GM18873 (cell line): ENCODE measurements around the gene LRRC56.
"Not testable (repeated sequence)": the region's sequence is repeated elsewhere in the genome, so short reads cannot be mapped to it uniquely, and the experiment has no call there.

Experiments used
- ATAC-seq: cut with Tn5 transposase; IDR thresholded peaks from one replicate; pipeline ENCODE4 v1.9.1; 2021; ENCODE audit warnings: mild to moderate bottlenecking, moderate library complexity, moderate number of reproducible peaks; ENCODE audit not compliant: unreplicated experiment, low FRiP score

LRRC56 gene

DNA sequence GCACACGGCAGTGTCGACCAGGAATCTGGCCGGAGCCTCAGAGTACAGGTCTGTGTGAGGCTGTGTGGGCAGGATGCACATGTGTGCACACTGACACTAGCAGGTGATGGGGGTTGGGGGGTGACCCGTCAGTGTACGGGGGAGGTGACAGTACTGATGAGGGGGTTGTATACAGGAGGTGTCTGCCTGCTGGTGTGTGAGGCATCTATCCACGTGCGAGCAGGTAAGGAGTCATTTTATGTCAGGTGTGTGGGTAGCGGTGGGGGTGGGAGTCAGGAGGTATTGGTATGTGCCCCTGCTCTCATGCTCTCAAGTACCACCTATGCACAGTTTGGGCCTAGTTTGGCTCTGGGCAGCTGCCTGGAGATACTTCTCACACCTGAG lies 34.5 kb downstream of the LRRC56 start:
- ATAC-seq, result no peak

DNA sequence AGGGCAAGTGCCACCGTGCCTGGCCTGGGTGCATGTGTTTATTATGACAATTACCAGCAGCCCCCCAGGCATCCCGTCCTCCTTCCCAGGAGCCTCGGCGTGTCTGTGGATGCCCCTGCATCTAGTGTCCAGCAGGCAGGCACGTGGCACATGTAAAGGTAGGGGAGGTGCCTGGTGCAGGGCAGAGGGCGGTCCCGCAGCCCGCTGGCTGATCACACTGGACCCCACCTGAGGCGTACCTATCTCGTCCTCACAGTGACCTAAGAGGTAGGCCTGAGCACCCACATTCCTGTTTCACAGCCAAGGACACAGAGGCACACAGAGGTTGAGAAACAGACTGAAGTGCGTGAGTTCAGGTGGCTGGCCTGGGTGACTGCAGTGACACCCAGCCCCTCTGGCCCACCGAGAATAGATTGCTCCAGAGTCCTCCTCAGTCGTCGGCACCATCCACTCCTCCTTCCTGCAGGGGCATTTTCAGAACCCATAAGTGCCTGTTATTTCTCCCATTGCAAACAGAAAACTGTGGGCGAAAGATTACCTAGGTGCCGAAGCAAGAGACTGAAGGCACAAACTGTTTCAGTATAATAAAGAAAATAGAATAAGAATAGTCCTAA lies 35.9 kb downstream of the LRRC56 start:
- ATAC-seq, result no peak

DNA sequence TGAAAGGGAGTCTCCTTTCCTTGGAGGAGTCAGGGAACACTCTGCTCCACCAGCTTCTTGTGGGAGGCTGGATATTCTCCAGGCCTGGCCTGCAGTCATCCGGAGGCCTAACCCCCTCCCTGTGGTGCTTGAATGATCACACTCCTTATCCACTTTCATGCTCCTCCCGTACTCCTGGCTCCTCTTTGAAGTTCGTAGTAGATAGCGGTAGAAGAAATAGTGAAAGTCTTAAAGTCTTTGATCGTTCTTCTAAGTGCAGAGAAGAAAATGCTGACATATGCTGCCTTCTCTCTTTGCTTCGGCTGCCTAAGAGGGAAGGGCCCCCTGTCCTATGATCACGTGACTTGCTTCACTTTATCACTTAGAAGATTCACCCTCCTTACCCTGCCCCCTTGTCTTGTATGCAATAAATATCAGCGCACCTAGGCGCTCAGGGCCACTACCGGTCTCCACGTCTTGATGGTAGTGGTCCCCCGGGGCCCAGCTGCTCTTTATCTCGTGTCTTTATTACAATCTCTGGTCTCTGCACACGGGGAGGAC lies 36.8 kb downstream of the LRRC56 start:
- ATAC-seq, result not testable (repeated sequence)

DNA sequence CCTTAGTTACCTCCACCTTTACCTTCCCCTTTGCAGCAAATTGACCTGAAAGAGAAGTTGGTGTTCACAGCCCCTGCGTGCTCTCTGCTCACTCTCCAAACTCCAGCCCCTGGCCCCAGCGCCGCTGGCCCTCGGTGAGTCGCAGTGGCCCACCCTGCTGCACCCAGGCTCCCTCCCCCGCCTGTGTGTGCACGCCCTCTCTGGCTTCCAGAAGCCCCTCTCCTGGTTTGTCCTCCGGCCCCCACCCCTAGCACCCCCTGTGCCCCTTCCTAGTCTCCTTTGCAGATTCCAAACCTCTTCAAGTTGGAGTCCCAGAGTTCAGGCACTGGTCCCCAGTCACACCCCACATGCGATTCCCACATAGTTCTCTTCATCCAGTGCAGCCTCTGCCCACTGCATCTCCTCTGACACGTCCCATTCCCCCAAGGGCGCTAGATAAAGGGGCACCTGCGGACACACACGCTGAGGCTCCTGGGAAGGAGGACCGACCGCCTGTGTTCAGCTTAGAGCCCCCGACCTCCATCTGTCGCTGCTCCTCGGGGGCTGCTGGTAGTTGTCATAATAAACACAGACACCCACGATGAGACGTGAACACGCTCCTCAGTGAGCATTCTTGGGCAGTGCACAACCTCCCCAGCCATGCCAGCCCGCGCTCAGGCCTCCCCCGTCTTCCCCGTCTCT lies 37.4 kb downstream of the LRRC56 start:
- ATAC-seq, result no peak

DNA sequence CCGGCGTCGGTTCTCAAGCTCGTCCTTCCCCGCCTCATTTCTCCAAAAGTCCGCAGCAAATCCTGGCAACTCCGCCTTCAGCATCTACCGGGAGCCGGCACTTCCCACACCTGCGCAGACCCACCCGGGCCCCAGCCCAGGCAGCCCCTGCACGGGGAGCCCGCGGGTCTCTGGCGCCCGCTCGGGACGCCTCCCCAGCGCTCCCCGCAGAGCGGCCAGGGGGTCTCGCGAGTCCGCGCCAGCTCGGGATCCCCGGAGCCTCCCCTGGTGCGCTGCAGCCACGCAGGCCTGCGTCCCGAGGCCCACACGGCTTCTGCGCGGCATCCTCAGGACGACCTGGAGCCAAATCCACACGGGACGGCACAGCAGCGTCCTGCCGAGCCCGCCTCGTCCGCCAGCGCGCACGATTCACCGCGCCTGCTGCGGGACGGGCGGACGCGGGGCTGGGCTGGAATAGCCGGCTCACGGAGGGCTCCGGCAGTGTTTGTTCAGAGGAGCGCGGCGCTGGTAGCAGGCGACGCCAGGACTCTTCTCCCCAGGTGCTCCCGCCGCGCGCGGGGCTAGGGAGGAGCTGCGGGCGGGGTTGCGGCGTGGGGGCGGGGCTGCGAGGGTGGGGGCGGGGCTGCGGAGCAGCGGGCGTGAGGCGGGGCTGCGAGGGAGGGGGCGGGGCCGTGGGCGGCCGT lies 38.1 kb downstream of the LRRC56 start:
- ATAC-seq, result no peak

DNA sequence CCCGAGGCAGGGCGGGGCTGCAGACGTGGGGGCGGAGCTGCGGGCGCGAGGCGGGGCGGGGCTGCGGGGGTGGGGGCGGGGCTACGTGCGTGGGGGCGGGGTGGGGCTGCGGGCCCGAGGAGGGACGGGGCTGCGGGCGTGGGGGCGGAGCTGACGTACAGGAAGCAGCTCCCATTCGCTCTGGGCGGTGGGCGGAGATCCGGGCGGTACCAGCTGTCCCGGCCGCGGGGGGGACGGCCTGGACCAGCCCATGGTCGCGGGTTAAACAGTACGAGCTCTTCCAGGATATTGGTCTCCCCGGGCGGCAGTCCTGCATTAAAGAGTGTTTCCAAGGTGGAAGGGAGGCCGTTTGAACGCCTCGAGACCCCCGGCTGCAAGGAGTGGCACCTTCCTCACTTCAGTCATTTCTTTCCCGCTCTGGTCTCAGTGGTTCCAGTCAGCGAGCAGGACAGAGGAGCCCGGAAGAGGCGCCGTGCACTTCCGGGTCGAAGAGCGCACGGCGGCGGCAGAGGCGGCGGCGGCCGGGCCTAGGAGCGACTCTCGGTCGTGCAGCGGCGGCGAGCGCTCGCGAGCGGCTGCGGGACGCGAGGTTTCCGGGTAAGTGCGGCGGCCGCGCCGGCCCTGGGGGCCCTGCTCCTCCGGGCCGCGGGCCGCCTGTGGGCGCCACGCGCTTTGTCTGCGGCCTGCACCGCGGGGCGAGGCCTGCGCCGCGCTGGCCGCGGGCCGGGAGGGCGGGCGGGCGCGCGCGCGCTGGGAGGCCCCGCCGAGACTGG lies 38.9 kb downstream of the LRRC56 start, which contains the start of gene PHRF1:
PHRF1 (plus strand) TSS at position 475 of the 773 bp plus-strand sequence. CDS start 5,043 bp downstream, outside the sequence.
- peak; percentile 67 for ATAC-seq

DNA sequence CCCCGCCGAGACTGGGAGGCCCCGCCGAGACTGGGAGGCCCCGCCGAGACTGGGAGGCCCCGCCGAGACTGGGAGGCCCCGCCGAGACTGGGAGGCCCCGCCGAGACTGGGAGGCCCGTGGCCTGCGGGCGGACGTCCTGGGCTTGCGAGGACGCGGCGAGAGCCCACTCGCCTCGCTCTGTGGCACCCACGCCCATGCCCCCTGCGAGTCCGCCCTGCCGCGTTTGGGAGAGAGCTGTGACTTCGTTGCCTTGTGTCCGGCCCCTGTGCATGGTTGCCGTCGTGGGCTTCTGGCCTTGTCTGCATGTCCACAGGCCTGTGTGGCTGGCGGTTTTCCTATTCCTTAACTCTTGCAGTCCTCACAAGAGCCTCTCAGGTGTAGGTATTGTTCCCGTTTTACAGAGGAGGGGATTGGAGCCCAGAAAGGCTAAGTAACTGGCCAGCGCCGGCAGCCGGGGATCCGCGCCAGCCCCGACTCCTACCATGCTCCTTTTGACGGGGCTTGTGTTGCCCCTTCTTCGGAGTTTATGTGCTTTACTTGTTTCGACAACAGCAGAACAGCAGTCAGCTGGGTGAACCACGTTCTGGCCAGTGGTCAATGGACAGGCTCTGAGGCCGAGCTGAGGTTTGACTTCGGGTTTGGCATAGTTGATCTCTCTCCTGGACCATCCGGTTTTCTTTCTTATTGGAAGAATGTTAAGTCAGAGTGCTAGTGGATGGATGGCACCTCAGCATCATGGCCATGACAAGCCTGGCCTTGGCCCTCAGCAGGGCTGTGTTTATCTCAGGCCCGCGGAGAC lies 39.7 kb downstream of the LRRC56 start:
- ATAC-seq, result no peak

DNA sequence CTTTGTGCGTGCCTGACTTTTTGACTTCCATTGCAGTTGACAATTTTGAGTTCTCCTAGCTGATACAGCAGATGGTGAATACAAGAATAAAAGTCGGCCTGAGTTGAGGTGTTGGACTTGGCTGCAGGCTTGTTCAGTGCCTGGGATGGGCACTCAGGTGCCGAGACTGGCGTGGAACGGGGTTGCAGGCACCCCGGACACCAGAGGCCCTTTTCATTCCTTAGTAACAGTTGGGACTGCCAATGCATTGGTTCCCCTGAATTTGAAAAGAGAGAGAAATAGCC lies 40.2 kb downstream of the LRRC56 start:
- ATAC-seq, result no peak

DNA sequence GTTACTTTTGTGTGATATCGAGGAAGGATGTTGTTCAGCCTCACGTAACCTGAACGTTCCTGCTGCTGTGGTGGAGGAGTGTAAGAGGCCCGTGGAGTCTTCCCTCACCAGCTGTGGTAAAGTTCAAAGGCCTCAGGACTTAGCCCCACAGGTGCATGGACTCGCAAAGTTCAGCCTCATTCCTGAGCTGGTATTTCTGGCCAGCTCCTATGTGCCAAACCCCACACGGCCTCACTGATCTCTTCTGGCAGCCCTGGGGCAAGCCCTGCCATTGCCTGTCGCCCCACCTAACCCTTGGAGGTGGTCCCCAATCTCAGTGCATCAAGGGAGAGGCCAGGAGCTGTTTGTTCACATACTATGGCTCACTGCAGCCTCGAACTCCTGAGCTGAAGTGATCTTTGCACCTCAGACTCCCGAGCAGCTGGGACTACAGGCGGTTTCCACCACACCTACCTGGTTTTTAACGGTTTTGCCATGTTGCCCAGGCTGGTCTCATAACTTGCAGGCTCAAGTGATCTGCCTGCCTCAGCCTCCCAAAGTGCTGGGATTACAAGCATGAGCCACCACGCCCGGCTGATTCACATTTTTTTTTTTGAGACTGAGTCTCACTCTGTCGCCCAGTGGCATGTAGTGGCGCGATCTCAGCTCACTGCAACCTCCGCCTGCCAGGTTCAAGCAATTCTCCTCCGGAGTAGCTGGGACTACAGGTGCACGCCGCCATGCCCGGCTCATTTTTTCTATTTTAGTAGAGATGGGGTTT lies 41.1 kb downstream of the LRRC56 start:
- ATAC-seq, result no peak

DNA sequence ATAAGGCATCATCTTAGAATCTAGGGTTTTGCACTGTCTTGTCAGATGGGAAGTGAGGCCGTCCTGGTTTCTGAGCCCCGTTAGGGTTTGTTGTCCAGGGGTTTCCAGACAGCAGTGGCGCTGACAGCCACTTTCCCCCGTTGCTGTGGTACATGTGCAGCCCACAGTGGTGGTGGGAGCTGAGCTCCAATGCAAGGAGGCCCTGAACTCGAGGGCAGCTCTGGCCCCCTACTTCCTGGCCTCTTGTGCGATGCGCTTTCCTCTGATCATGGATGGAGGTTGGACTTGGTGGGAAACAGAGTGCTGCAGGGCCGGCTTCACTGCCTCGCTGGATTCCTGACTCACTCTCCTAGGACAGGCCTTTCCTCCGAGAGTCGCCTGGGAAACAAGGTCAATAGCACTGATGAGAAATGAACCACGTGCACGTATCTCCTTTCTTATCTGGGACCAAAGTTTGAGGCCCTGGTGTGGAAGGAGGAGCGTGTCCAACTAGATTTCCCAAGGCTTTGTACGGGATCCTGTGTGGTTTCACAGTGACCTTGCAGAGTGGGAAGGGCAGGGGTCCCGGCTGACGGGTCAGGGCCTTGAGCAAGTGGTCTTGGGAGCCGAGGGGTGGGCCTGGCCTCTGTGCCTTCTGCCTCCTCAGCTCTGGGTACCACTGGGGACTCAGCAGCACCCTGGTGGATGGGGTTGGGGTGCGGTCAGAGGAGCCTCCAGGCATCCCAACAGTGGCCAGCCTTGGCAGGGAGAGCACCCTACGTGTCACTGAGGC lies 42.7 kb downstream of the LRRC56 start:
- ATAC-seq, result no peak

DNA sequence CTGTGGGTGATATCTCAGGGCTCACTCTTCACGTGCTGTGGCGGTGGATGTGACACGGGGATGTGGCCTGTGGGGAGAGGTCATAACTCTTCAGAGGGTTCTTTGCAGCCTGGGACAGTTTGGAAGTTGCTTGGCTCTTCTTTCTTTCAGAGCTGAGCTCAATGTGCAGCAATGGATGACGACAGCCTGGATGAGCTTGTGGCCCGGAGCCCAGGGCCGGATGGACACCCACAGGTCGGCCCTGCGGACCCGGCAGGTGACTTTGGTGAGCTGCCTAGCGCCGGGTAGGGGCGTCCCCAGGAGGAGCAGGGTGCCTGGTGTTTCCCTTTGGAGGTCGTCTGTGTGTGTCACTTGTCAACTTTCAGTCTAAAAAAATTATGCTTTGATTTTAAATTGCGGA lies 44.0 kb downstream of the LRRC56 start:
- ATAC-seq, result no peak

DNA sequence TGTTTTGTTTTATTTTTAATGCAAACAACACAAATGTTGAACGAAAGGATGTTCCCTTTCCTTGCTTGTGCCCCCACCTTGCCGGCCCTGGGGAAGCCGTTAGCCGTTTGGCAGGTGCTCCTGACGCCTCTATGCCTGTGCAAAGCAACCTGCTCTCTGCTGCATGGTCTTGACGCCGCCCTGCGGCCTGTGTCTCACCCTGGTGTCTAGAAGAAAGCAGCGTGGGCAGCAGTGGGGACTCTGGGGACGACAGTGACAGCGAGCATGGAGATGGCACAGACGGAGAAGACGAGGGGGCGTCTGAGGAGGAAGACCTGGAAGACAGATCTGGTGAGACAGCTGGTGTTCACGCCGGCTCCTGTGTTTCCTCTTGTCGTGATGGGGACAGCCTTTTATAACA lies 44.4 kb downstream of the LRRC56 start:
- ATAC-seq, result no peak

DNA sequence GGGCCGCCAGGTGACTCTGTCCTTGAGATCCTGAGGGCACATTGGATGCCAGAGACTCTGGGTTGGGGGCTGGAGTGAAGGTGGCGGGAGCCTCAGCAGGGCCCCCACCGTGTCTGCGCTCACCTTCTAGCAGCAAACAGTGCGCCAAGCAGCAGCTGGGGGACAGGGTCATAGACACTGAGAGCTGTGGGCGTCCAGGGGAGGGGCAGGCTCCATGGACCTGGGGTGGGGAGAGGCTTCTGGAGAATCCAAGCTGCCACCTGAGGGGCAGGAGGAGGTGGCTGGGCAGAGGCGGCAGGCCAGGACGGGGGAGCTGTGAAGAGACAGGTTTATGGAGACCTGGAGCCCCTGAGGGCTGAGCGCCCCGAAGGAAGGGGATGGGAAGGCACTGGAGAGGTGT lies 47.0 kb downstream of the LRRC56 start:
- ATAC-seq, result no peak

DNA sequence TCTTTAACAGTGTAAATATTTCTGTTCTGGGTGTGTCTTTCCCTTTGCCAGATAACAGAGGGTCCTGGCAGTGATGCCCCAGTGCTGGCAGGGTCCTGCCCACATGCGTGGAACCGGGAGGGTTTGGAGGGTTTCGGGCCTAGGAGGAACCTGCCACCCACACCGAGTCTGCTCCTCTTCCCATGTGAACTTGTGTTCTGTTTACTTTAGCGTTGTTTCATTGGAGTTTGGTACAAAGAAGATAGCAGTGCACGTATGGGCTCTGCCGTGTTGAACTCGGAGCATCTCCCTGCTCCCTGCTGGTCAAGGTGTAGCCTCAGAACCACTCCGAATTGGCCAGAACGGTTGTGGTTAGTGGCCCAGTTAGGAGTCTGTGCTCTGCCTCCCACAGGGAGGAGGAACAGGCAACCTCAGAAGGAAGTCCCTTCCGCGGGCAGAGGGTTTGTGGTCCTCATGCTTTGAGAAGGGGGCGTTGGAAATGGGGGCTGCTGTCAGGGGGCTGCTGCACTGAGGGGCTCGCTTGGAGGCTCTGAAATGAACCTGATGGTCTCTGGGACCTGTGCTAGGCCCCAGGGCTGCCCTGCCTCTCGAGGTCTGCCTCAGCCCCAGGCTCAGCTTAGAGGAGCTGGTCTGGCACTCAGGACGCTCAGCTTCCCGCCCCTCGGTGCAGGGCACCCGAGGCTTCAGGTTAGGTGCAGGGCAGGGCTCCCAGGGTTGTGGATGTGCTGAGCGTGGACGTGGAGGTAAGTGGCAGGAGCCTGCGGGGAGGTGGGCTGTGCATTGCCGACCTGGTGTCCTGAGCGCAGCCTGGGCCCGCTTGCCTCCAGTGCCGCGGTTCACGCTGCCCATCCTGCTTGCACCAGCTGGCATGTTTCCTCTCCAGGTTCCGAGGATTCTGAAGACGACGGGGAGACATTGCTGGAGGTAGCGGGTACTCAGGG lies 49.3 kb downstream of the LRRC56 start:
- ATAC-seq, result no peak

DNA sequence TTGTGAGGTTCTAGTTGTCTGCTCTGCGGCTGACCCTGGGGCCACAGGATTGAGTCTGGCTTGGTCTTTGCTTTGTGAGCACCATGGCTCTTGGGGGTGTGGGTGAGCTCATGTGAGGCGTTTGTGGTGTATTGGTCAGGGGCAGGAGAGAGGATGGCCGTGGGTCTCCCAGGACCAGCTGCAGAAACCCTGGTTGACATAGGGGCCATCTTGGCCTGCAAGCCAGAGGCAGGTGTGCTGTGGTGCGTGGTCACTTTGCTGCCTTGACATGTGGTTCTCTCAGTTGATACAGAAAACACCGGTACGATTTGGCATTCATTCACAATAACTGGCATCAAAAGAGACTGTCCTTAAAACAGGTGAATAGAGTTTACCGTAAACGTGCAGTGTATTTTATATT lies 50.2 kb downstream of the LRRC56 start:
- ATAC-seq, result no peak

DNA sequence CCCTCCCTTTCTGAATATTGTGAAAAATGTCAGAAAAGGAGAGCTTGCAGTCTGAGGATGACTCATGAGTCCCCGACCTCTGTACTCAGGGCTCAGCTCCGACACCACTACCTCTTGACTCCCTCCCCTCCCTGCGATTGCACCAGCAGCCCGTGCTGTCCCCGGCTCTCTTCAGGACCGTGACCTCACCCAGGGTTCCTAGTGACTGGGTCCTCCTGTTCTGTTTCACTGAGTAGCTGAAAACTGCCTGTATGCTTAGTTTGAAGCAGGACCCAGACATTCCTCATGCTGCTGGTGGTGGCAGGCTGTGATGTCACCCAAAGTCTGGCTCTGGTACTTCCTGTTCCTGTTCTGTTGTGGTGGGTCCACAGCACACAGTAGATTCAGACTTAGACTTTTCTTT lies 50.7 kb downstream of the LRRC56 start:
- no peak for ATAC-seq

DNA sequence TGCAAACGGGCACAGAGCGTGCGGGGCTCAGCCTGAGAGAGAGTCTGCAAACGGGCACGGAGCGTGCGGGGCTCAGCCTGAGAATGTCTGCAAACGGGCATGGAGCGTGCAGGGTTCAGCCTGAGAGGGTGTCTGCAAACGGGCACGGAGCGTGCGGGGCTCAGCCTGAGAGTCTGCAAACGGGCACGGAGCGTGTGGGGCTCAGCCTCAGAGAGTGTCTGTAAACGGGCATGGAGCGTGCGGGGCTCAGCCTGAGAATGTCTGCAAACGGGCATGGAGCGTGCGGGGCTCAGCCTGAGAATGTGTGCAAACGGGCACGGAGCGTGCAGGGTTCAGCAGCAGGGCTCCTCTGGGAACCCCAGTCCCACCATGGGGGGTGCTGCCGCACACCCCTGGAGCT lies 52.5 kb downstream of the LRRC56 start:
- ATAC-seq, result no peak

DNA sequence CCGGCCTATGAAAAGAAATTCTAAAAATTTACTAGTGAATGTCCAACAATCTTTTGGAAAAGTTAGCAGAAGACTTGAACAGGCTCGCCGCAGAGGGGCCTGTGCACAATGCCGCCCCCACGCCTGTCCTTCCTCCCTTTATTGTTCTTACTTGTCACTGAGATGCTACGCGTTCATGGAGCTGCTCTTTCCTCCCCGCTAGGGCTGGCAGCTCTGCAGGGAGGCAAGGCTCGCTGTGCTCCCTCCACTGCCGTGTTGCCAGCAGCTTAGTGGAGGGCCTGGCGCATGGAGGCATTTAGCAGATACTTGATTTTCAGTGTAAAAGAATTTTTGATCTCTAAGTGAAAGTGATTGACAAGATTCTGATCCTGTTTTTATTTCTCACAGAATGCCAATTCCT lies 53.7 kb downstream of the LRRC56 start:
- no peak for ATAC-seq
